Measurements from ENCODE around the gene SYT1.

GRCh38 chr12:79408689-79409088, 544.1 kb downstream of the SYT1 start:
- TF ChIP-seq POLR2A (IDR thresholded peaks at IDR 0.05; ENCODE audit: extremely low read depth, insufficient read length) (no peak), MAX (IDR thresholded peaks at IDR 0.05; ENCODE audit: low read depth, low read length) (no peak), MYC (IDR thresholded peaks at IDR 0.05; ENCODE audit: low read depth, low read length) (no peak)
- TF ChIP-seq, protein P1, sequence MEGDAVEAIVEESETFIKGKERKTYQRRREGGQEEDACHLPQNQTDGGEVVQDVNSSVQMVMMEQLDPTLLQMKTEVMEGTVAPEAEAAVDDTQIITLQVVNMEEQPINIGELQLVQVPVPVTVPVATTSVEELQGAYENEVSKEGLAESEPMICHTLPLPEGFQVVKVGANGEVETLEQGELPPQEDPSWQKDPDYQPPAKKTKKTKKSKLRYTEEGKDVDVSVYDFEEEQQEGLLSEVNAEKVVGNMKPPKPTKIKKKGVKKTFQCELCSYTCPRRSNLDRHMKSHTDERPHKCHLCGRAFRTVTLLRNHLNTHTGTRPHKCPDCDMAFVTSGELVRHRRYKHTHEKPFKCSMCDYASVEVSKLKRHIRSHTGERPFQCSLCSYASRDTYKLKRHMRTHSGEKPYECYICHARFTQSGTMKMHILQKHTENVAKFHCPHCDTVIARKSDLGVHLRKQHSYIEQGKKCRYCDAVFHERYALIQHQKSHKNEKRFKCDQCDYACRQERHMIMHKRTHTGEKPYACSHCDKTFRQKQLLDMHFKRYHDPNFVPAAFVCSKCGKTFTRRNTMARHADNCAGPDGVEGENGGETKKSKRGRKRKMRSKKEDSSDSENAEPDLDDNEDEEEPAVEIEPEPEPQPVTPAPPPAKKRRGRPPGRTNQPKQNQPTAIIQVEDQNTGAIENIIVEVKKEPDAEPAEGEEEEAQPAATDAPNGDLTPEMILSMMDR (IDR thresholded peaks at IDR 0.05; ENCODE audit: low read depth, low read length) = no peak
